ENCODE data around the gene ANK3.

- TF ChIP-seq REST (tag by site-specific recombination; IDR thresholded peaks at IDR 0.05): no peak
- TF ChIP-seq BCL6B (tag by site-specific recombination; IDR thresholded peaks at IDR 0.05): no peak
- TF ChIP-seq ZNF423 (tag by site-specific recombination; IDR thresholded peaks at IDR 0.05): no peak
- TF ChIP-seq CTCF (tag by site-specific recombination; IDR thresholded peaks at IDR 0.05): no peak
- TF ChIP-seq ZNF324 (tag by site-specific recombination; IDR thresholded peaks at IDR 0.05): no peak
- no peak for TF ChIP-seq ZNF223 (tag by site-specific recombination; IDR thresholded peaks at IDR 0.05)
- TF ChIP-seq ZNF48 (tag by site-specific recombination; IDR thresholded peaks at IDR 0.05): no peak
- TF ChIP-seq ZNF202 (tag by site-specific recombination; IDR thresholded peaks at IDR 0.05; ENCODE audit: borderline replicate concordance): no peak
- no peak for TF ChIP-seq ZNF658 (tag by site-specific recombination; IDR thresholded peaks at IDR 0.05)
These were observed 346.0 kb downstream of the ANK3 start for GRCh38 chr10:60043561-60044241.
